Hepatocyte (in vitro differentiated cells): ENCODE data around the gene UQCRQ. TPM values are rescaled to one million over a fixed set of nuclear protein-coding genes. Genes with fewer than 3 reads are reported as not detected.

Experiments used
- DNase-seq: peaks from one replicate; pipeline ENCODE4 v3.0.0-alpha.2; 2016; ENCODE audit warnings: low spot score
- H2AFZ ChIP-seq: fragments of 200-600 bp; sonication (generic); 2 replicates; pipeline ENCODE4 v1.6.0; 2016; ENCODE audit warnings: antibody characterized with exemption, mild to moderate bottlenecking
- H3K27ac ChIP-seq: fragments of 200-600 bp; sonication (generic); 2 replicates; pipeline ENCODE4 v1.5.1; 2016; ENCODE audit warnings: mild to moderate bottlenecking
- H3K27me3 ChIP-seq: fragments of 200-600 bp; sonication (generic); 2 replicates; pipeline ENCODE4 v1.6.1; 2016
- H3K36me3 ChIP-seq: fragments of 200-600 bp; sonication (generic); replicated peaks from 2 replicates; pipeline ENCODE4 v1.5.1; 2016; ENCODE audit warnings: low read depth; ENCODE audit not compliant: insufficient read depth
- H3K4me1 ChIP-seq: fragments of 200-600 bp; sonication (generic); 2 replicates; pipeline ENCODE4 v1.5.1; 2016; ENCODE audit warnings: mild to moderate bottlenecking, moderate library complexity; ENCODE audit not compliant: insufficient read depth
- H3K4me2 ChIP-seq: fragments of 200-600 bp; sonication (generic); 2 replicates; pipeline ENCODE4 v1.6.0; 2016
- H3K4me3 ChIP-seq: fragments of 200-600 bp; sonication (generic); 2 replicates; pipeline ENCODE4 v1.5.1; 2016; ENCODE audit warnings: mild to moderate bottlenecking
- H3K79me2 ChIP-seq: fragments of 200-600 bp; sonication (generic); 2 replicates; pipeline ENCODE4 v1.6.0; 2017; ENCODE audit warnings: mild to moderate bottlenecking
- H3K9me2 ChIP-seq: fragments of 200-600 bp; sonication (generic); replicated peaks from 2 replicates; pipeline ENCODE4 v1.6.0; 2017; ENCODE audit warnings: mild to moderate bottlenecking; ENCODE audit not compliant: insufficient read depth
- H3K9me3 ChIP-seq: fragments of 200-600 bp; sonication (generic); 2 replicates; pipeline ENCODE4 v1.5.1; 2016; ENCODE audit warnings: low read depth, mild to moderate bottlenecking
- H4K20me1 ChIP-seq: fragments of 200-600 bp; sonication (generic); 2 replicates; pipeline ENCODE4 v1.6.0; 2016; ENCODE audit warnings: mild to moderate bottlenecking; ENCODE audit not compliant: insufficient read depth, poor library complexity, severe bottlenecking
- CTCF ChIP-seq: fragments of 200-600 bp; sonication (generic); IDR thresholded peaks from 2 replicates; pipeline ENCODE4 v1.5.1; 2016; ENCODE audit warnings: antibody characterized with exemption, mild to moderate bottlenecking; ENCODE audit not compliant: poor library complexity
- EZH2 ChIP-seq: fragments of 200-600 bp; sonication (generic); IDR thresholded peaks from 2 replicates; pipeline ENCODE4 v1.6.1; 2016; ENCODE audit warnings: antibody characterized with exemption, mild to moderate bottlenecking, borderline replicate concordance
- EZH2phosphoT487 ChIP-seq: fragments of 200-600 bp; sonication (generic); IDR thresholded peaks from one replicate; pipeline ENCODE4 v1.6.1; 2018; ENCODE audit warnings: antibody characterized with exemption, mild to moderate bottlenecking, low read depth, moderate library complexity; ENCODE audit not compliant: unreplicated experiment, severe bottlenecking
- WGBS: methylation state at CpG from one replicate; pipeline ENCODE4 v1.1.6; 2016; ENCODE audit warnings: low lambda C conversion rate; ENCODE audit errors: missing lambda C conversion rate; 5-methylcytosine and 5-hydroxymethylcytosine counted together
- polyA plus RNA-seq: library from polyadenylated mRNA; unstranded; fragments of >200 nt; fragmentation: Nextera tagmentation; extraction: Ambion mirVana; gene quantifications from 2 replicates; pipeline ENCODE4 v1.2.1, GENCODE V29; 2016
- total RNA-seq: library from RNA; depleted of rRNA; stranded (reverse); fragments of >200 nt; gene quantifications from 2 replicates; pipeline ENCODE4 v1.2.3, GENCODE V29; 2014

The UQCRQ gene
- total and polyA plus RNA-seq, 2 experiments from 2014 or later = 174 to 1,138 TPM

- peak within 1 kb of the TSS; percentile 14 for H3K4me3 ChIP-seq
- peak within 1 kb of the TSS; percentile 86 for H3K27ac ChIP-seq
- H3K36me3 ChIP-seq = no peaks in the 10 kb centered on the region
- peaks cover 5% of the 10 kb centered on the region for H3K79me2 ChIP-seq
- no peaks in the 10 kb centered on the region for H4K20me1 ChIP-seq
- H3K4me1 ChIP-seq = peaks cover 22% of the 10 kb centered on the region
- H2AFZ ChIP-seq = no peak within 1 kb of the TSS
- no peaks in the 10 kb centered on the region for H3K27me3 ChIP-seq
- H3K9me2 ChIP-seq = no peaks in the 10 kb centered on the region
- no peak for TF ChIP-seq CTCF
- TF ChIP-seq EZH2phosphoT487 = no peak
- TF ChIP-seq EZH2 = no peak
- WGBS = 65% methylated on average over 6 of the region's 6 CpGs
- peak within 1 kb of the TSS; percentile 38 for H3K4me2 ChIP-seq
- DNase-seq = peak; percentile 54
- H3K9me3 ChIP-seq = no peaks in the 10 kb centered on the region
Measured at GRCh38 chr5:132873119-132873929, 6.9 kb downstream of the UQCRQ start, which contains the start of gene LEAP2. LEAP2 (plus strand) TSS chr5:132873668; CDS start chr5:132873695, 27 bp downstream.

- Histone ChIP-seq H2AFZ (no peak overlapping the region), H3K36me3 (no peaks in the 10 kb centered on the region), H4K20me1 (no peaks in the 10 kb centered on the region), H3K9me2 (no peaks in the 10 kb centered on the region), H3K27me3 (no peaks in the 10 kb centered on the region), H3K27ac (peak overlapping the region; percentile 86), H3K4me2 (peak overlapping the region; percentile 31), H3K79me2 (no peaks in the 10 kb centered on the region), H3K9me3 (no peaks in the 10 kb centered on the region), H3K4me3 (no peak overlapping the region), H3K4me1 (peaks cover 22% of the 10 kb centered on the region)
- 99% methylated on average over 3 of the region's 3 CpGs for WGBS
- TF ChIP-seq CTCF (no peak), EZH2 (no peak), EZH2phosphoT487 (no peak)
- DNase-seq = no peak
Measured at GRCh38 chr5:132873930-132874271, 7.5 kb downstream of the UQCRQ start.

DNA sequence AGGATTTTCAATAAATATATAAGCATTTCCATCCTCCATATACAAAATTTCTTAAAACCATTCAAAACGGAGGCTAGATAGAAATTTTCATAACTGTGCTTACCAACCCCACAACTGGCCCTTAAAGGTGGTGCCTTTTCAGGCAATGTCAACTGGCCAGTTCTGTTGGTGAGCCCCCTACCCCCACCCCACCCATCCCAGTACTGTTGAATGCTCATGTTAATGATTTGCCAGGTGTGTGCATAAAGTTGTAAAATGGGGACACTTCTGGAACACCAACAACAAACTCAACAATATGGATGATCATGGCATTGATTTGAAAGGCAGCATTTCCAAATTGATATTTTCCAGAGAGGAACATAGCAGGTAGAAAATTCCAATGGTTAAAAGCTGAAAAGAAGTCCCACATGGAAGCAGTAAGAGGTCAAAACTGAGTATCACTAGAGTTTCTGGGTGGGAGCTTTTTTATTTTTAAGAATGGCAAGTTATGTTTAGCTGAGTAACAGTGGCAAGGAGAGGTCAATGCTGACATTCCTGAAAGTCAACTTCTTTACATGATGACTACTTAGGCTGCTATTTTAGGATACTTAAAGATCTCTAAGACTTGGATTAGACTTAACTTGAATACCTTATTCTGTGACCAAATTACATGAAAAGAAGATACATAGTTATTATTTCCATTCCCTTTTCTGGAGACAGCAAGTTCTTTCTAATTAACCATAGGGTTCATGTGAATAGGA is 9.7 kb downstream of the UQCRQ start:
- no peaks in the 10 kb centered on the region for H3K9me2 ChIP-seq
- H3K27me3 ChIP-seq = no peaks in the 10 kb centered on the region
- H3K9me3 ChIP-seq = no peaks in the 10 kb centered on the region
- no peaks in the 10 kb centered on the region for H3K36me3 ChIP-seq
- H3K4me1 ChIP-seq = peaks cover 22% of the 10 kb centered on the region
- DNase-seq = no peak
- H2AFZ ChIP-seq = no peak overlapping the region
- H3K27ac ChIP-seq = peak overlapping the region; percentile 18
- no peak for TF ChIP-seq EZH2
- TF ChIP-seq EZH2phosphoT487 = no peak
- no peak for TF ChIP-seq CTCF
- WGBS = 96% methylated on average over 1 of the region's 1 CpG
- peaks cover 4% of the 10 kb centered on the region for H3K79me2 ChIP-seq
- H3K4me3 ChIP-seq = no peak overlapping the region
- H3K4me2 ChIP-seq = no peak overlapping the region
- no peaks in the 10 kb centered on the region for H4K20me1 ChIP-seq
